ENCODE data around the gene DNPEP.

DNPEP gene

GRCh38 chr2:219417374-219417773 is 29.7 kb upstream of the DNPEP start:
- Histone ChIP-seq H4K91ac (ENCODE audit: low read depth, low read length) (no peak overlapping the region), H3K18ac (ENCODE audit: low read length) (no peak overlapping the region), H3K4me2 (ENCODE audit: low read length) (no peak overlapping the region), H3K4ac (ENCODE audit: low read depth, low read length) (no peak overlapping the region), H3K9ac (ENCODE audit: low read length) (no peak overlapping the region), H3K14ac (ENCODE audit: low read length) (no peak overlapping the region), H2BK5ac (ENCODE audit: low read depth, low read length, poor library complexity) (no peak overlapping the region), H3K79me2 (ENCODE audit: control insufficient read depth, insufficient read depth, low read length, poor library complexity) (no peaks in the 10 kb centered on the region), H2AFZ (ENCODE audit: insufficient read depth, low read length, poor library complexity) (no peak overlapping the region), H3K27me3 (ENCODE audit: insufficient read depth, low read length) (peaks cover 11% of the 10 kb centered on the region), H2BK120ac (ENCODE audit: insufficient read depth, low read length, poor library complexity) (no peak overlapping the region), H2BK12ac (ENCODE audit: low read length) (no peak overlapping the region), H4K12ac (ENCODE audit: low read depth, low read length) (no peak overlapping the region), H2AK5ac (ENCODE audit: low read length) (no peak overlapping the region), H3K4me3 (ENCODE audit: low read depth, low read length) (no peak overlapping the region), H3K36me3 (ENCODE audit: control insufficient read depth in 1 of 2, insufficient read depth in 2 of 2, low read length in 2 of 2) (no peaks in the 10 kb centered on the region), H3K79me1 (ENCODE audit: low read length) (no peaks in the 10 kb centered on the region), H3K27ac (ENCODE audit: low read depth, low read length) (no peak overlapping the region), H3K23ac (ENCODE audit: low read length) (no peak overlapping the region), H4K8ac (ENCODE audit: low read depth, low read length) (no peak overlapping the region), H3K9me3 (ENCODE audit: insufficient read depth, low read depth, low read length) (peaks cover 4% of the 10 kb centered on the region), H3K4me1 (ENCODE audit: control insufficient read depth in 1 of 2, insufficient read depth in 2 of 2, low read length in 2 of 2) (peaks cover 0 to 4% of the 10 kb centered on the region in 2 experiments)
- WGBS (ENCODE audit: extremely low coverage, insufficient coverage, insufficient read length) = no CpG with 5 or more reads among the region's 9 CpGs
- DNase-seq = no peak

DNA sequence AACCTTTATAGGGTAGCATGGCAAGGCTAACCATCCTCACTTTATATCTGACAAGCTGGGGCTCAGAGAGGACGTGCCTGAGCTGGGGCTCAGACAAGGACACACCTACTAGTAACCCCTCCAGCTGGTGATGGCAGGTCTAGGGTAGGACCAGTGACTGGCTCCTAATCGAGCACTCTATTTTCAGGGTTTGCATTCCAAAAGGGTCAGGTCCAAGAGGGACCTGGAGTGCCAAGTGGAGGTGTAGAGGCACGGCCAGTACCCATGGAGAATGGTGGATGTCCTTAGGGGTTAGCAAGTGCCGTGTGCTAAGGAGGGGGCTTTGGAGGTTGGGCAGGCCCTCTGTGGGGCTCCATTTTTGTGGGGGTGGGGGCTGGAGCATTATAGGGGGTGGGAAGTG is 29.2 kb upstream of the DNPEP start:
- H3K4ac ChIP-seq (ENCODE audit: low read depth, low read length) = no peak overlapping the region
- H3K23ac ChIP-seq (ENCODE audit: low read length) = no peak overlapping the region
- no peak for DNase-seq
- no peak overlapping the region for H2BK5ac ChIP-seq (ENCODE audit: low read depth, low read length, poor library complexity)
- no peak overlapping the region for H3K4me2 ChIP-seq (ENCODE audit: low read length)
- H4K8ac ChIP-seq (ENCODE audit: low read depth, low read length) = no peak overlapping the region
- H4K91ac ChIP-seq (ENCODE audit: low read depth, low read length) = no peak overlapping the region
- H3K79me2 ChIP-seq (ENCODE audit: control insufficient read depth, insufficient read depth, low read length, poor library complexity) = no peaks in the 10 kb centered on the region
- no CpG with 5 or more reads among the region's 4 CpGs for WGBS (ENCODE audit: extremely low coverage, insufficient coverage, insufficient read length)
- H3K36me3 ChIP-seq (ENCODE audit: control insufficient read depth in 1 of 2, insufficient read depth in 2 of 2, low read length in 2 of 2) = no peaks in the 10 kb centered on the region
- H3K4me3 ChIP-seq (ENCODE audit: low read depth, low read length) = no peak overlapping the region
- H3K79me1 ChIP-seq (ENCODE audit: low read length) = no peaks in the 10 kb centered on the region
- H3K18ac ChIP-seq (ENCODE audit: low read length) = no peak overlapping the region
- no peak overlapping the region for H3K27ac ChIP-seq (ENCODE audit: low read depth, low read length)
- no peak overlapping the region for H3K9ac ChIP-seq (ENCODE audit: low read length)
- no peak overlapping the region for H2BK120ac ChIP-seq (ENCODE audit: insufficient read depth, low read length, poor library complexity)
- H3K9me3 ChIP-seq (ENCODE audit: insufficient read depth, low read depth, low read length) = peaks cover 4% of the 10 kb centered on the region
- H3K27me3 ChIP-seq (ENCODE audit: insufficient read depth, low read length) = peaks cover 11% of the 10 kb centered on the region
- no peak overlapping the region for H2AFZ ChIP-seq (ENCODE audit: insufficient read depth, low read length, poor library complexity)
- no peak overlapping the region for H2BK12ac ChIP-seq (ENCODE audit: low read length)
- no peak overlapping the region for H4K12ac ChIP-seq (ENCODE audit: low read depth, low read length)
- H2AK5ac ChIP-seq (ENCODE audit: low read length) = no peak overlapping the region
- H3K14ac ChIP-seq (ENCODE audit: low read length) = no peak overlapping the region
- peaks cover 0 to 4% of the 10 kb centered on the region in 2 experiments for H3K4me1 ChIP-seq (ENCODE audit: control insufficient read depth in 1 of 2, insufficient read depth in 2 of 2, low read length in 2 of 2)

- Histone ChIP-seq H3K4me2 (ENCODE audit: low read length) (no peak overlapping the region), H3K23ac (ENCODE audit: low read length) (no peak overlapping the region), H3K18ac (ENCODE audit: low read length) (no peak overlapping the region), H4K8ac (ENCODE audit: low read depth, low read length) (no peak overlapping the region), H4K91ac (ENCODE audit: low read depth, low read length) (no peak overlapping the region), H4K12ac (ENCODE audit: low read depth, low read length) (no peak overlapping the region), H3K14ac (ENCODE audit: low read length) (no peak overlapping the region), H3K27ac (ENCODE audit: low read depth, low read length) (no peak overlapping the region), H3K79me2 (ENCODE audit: control insufficient read depth, insufficient read depth, low read length, poor library complexity) (no peaks in the 10 kb centered on the region), H3K4ac (ENCODE audit: low read depth, low read length) (no peak overlapping the region), H2BK5ac (ENCODE audit: low read depth, low read length, poor library complexity) (no peak overlapping the region), H2AK5ac (ENCODE audit: low read length) (no peak overlapping the region), H2BK12ac (ENCODE audit: low read length) (no peak overlapping the region), H3K9me3 (ENCODE audit: insufficient read depth, low read depth, low read length) (peaks cover 4% of the 10 kb centered on the region), H3K79me1 (ENCODE audit: low read length) (no peaks in the 10 kb centered on the region), H3K9ac (ENCODE audit: low read length) (no peak overlapping the region), H2AFZ (ENCODE audit: insufficient read depth, low read length, poor library complexity) (no peak overlapping the region), H3K4me3 (ENCODE audit: low read depth, low read length) (no peak overlapping the region), H3K27me3 (ENCODE audit: insufficient read depth, low read length) (peaks cover 11% of the 10 kb centered on the region), H3K36me3 (ENCODE audit: control insufficient read depth in 1 of 2, insufficient read depth in 2 of 2, low read length in 2 of 2) (no peaks in the 10 kb centered on the region), H2BK120ac (ENCODE audit: insufficient read depth, low read length, poor library complexity) (no peak overlapping the region), H3K4me1 (ENCODE audit: control insufficient read depth in 1 of 2, insufficient read depth in 2 of 2, low read length in 2 of 2) (peaks cover 0 to 4% of the 10 kb centered on the region in 2 experiments)
- no CpG with 5 or more reads among the region's 3 CpGs for WGBS (ENCODE audit: extremely low coverage, insufficient coverage, insufficient read length)
- no peak for DNase-seq
Observed at GRCh38 chr2:219416235-219416602, 28.5 kb upstream of the DNPEP start.

DNA sequence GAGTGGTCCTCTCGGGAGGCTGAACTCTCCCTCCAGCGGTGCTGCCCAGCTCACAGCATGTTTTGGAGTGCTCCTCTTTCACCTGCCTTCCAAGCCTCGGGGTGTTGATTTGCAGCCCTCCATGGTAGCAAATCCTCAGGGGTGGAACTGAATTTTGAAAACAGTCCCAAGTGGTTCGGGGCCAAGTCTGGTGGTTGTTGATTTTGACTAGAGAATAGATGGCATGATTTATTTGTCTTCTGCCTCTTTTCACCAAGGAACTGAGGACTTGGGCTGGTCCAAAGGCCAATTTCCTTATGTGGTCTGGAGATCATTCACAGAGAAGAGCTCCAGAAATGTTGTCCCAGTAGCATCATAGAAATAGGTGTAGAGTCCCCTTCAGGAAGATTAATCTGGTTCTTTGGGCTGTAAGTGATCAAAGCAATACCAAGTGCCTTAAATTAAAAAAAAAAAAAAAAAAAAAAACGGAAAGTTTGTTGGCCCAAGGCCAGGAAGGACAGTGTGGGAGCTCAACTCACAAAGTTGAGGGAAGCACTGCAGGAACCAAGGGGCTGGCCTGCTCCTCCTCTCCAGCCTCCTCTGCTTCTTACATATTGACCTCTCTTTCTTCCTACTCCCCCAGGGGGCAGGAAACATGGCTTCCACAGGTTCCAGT is 28.0 kb upstream of the DNPEP start:
- Histone ChIP-seq H3K4me3 (ENCODE audit: low read depth, low read length) (no peak overlapping the region), H2BK5ac (ENCODE audit: low read depth, low read length, poor library complexity) (no peak overlapping the region), H3K18ac (ENCODE audit: low read length) (no peak overlapping the region), H3K14ac (ENCODE audit: low read length) (no peak overlapping the region), H3K4ac (ENCODE audit: low read depth, low read length) (no peak overlapping the region), H3K4me1 (ENCODE audit: control insufficient read depth in 1 of 2, insufficient read depth in 2 of 2, low read length in 2 of 2) (peaks cover 0 to 4% of the 10 kb centered on the region in 2 experiments), H3K36me3 (ENCODE audit: control insufficient read depth in 1 of 2, insufficient read depth in 2 of 2, low read length in 2 of 2) (no peaks in the 10 kb centered on the region), H3K27me3 (ENCODE audit: insufficient read depth, low read length) (peaks cover 11% of the 10 kb centered on the region), H2AFZ (ENCODE audit: insufficient read depth, low read length, poor library complexity) (no peak overlapping the region), H3K4me2 (ENCODE audit: low read length) (no peak overlapping the region), H2BK120ac (ENCODE audit: insufficient read depth, low read length, poor library complexity) (no peak overlapping the region), H2AK5ac (ENCODE audit: low read length) (no peak overlapping the region), H3K23ac (ENCODE audit: low read length) (no peak overlapping the region), H3K9ac (ENCODE audit: low read length) (no peak overlapping the region), H3K9me3 (ENCODE audit: insufficient read depth, low read depth, low read length) (peaks cover 4% of the 10 kb centered on the region), H3K79me1 (ENCODE audit: low read length) (no peaks in the 10 kb centered on the region), H4K91ac (ENCODE audit: low read depth, low read length) (no peak overlapping the region), H2BK12ac (ENCODE audit: low read length) (no peak overlapping the region), H3K27ac (ENCODE audit: low read depth, low read length) (no peak overlapping the region), H4K12ac (ENCODE audit: low read depth, low read length) (no peak overlapping the region), H3K79me2 (ENCODE audit: control insufficient read depth, insufficient read depth, low read length, poor library complexity) (no peaks in the 10 kb centered on the region), H4K8ac (ENCODE audit: low read depth, low read length) (no peak overlapping the region)
- no CpG with 5 or more reads among the region's 5 CpGs for WGBS (ENCODE audit: extremely low coverage, insufficient coverage, insufficient read length)
- DNase-seq = no peak

All from trophoblast cell (in vitro differentiated cells and primary cell).